NCI-H2196 (cell line): ENCODE measurements around the gene BOK.
A peak's percentile ranks its signal among the peaks of the same experiment; 100 is the strongest.
"Not testable (repeated sequence)": the region's sequence is repeated elsewhere in the genome, so short reads cannot be mapped to it uniquely, and the experiment has no call there.

Source experiments
- DNase-seq: peaks from one replicate; lab custom pipeline; 2025; ENCODE audit not compliant: unreplicated experiment; lab: John Stamatoyannopoulos, UW

Gene BOK

DNA sequence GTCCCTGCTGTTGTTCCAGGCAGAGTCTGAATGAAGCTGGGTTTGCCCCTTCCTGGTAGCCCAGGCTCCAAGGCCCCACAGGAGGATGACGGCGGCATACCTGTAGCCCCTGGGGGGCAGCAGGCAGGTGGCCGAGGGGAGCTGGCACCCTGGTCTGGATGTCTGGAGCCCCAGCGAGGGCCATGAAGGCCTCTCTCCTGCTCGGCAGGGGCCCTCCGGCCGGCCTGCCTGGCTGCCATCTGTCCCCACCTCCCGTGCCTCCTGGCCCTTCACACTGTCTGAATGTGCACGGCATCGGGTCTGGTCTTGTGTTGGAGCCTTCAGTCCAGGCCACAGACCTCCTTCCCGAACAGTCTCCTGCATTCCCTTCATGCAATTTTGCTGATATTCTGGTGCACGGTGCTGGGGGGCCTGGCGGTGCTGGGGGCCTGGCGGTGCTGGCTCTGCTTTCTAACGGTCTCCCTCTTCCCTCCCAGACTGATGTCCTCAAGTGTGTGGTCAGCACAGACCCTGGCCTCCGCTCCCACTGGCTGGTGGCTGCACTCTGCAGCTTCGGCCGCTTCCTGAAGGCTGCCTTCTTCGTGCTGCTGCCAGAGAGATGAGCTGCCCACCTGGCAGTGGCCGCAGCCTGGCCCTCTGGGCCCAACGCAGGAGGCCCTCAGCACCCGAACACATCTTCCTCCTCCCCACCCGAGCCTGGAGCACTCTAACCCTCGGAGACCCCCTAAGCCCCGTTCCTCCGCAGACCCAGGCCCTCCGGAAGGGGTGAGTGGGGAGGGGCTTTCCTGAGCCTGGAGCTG, 13.5 kb downstream of the BOK start:
- DNase-seq, result no peak

DNA sequence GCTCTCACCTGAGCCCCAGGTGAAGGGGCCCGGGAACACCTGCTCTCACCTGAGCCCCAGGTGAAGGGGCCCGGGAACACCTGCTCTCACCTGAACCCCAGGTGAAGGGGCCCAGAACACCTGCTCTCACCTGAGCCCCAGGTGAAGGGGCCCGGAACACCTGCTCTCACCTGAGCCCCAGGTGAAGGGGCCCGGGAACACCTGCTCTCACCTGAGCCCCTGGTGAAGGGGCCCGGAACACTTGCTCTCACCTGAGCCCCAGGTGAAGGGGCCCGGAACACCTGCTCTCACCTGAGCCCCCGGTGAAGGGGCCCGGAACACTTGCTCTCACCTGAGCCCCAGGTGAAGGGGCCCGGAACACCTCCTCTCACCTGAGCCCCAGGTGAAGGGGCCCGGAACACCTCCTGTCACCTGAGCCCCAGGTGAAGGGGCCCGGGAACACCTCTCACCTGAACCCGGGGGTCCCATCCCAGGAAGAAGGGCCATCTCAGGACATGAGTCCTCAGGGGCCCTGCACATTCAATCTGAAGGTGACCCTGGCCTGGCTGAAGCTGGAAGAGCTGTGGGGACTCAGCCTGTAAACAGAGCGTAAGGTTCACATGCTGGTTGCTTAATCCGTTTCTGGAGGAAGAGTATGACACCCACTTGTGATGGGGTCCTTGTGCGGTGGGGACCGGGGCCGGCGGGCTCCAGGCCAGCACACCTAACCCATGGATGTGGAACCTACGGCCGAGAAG, 14.5 kb downstream of the BOK start:
- not testable (repeated sequence) for DNase-seq

DNA sequence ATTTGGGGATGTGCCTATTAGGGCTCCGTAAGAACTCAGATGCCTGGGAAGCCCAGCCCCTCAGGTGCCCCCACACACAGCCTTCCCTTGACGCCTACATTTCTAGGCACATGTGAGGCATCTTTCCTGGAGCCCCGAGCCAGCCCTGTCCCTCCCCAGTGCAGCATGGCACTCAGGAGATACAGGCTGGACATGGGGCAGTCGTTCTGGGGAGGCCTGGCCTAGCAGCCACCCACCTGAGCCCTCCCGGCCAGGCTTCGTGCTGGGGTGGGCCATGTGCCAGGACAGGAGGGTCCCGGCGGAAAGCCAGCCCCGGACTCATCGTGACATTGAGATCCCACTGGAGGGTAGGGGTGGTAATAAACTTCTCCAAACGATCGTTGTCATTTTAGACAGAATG, 15.2 kb downstream of the BOK start:
- no peak for DNase-seq

DNA sequence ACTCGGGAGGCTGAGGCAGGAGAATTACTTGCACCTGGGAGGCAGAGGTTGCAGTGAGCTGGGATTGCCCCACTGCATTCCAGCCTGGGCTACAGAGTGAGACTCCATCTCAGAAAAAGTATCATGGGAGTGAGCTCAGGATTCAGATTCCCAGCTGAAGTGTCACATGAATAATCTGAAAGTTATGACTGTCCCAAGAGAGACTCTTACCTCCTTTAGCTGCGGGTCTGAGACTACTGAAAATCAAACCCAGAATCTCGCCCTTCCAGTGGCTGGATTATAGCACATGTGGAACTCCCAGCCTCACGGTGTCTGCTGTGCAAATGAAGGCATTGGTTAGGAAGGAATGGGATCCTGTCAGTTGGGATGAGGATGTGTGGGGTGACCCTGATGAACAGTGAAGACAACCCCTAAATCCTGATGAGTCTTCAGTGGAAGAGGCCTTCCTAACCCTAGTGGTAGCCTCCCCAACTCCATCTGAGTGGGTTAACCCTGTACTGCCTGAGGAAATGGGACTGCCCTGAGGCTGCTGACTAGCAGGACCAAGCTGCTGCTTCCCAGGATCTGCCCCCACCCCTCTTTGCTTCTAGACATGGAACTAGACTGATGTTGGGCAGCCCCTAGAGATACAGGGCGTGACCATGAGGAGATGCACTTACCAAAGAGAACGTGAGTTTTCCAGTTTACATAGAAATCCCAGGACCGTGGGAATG, 16.5 kb downstream of the BOK start:
- no peak for DNase-seq

DNA sequence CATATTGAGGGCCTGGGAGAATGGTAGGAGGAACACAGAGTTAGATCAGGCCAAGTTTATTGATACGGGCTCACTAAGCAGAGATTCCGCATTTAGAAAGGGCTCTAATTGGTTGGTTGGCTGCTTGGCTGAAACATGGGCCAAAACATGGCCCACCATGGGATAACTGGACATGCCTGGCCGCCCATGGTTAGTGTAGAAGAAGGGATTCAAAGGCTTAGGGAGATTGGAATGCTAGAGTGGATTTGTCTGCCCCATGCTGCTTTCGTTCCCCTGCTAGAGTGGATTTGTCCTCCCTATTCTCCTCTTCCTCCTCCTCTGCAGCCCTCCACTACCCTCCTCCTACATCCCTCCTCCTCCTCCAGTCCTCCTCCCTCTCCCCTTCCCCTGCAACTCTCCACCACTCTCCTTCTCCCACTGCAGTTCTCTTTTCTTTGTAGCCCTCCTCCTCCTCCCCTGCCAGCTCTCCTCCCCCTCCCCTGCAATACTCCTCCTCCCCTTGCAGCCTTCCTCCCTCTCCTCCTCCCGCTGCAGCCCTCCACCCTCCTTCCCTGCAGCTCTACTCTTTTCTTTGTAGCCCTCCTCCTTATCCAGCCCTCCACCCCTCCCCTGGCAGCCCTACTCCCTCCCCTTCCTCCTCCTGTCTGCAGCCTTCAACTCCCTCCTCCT, 17.2 kb downstream of the BOK start:
- DNase-seq, result no peak

DNA sequence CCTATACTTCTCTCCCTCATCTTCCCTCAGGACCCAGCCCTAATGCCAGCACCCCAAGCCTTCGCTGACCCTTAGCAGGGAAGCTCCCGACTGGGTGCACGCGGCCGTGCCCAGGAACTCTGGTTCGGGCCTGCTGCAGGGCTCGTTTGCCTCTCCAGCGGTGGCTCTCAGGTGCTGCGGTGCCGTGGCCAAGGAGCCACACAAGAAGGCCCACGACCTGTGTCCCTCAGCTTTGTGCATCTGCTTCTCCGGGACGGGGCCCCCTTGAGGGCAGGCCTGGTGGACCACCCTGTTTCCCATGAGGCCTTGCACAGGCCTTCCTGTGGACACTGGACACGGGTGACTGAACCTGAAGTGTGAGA, 17.7 kb downstream of the BOK start:
- DNase-seq, result no peak

DNA sequence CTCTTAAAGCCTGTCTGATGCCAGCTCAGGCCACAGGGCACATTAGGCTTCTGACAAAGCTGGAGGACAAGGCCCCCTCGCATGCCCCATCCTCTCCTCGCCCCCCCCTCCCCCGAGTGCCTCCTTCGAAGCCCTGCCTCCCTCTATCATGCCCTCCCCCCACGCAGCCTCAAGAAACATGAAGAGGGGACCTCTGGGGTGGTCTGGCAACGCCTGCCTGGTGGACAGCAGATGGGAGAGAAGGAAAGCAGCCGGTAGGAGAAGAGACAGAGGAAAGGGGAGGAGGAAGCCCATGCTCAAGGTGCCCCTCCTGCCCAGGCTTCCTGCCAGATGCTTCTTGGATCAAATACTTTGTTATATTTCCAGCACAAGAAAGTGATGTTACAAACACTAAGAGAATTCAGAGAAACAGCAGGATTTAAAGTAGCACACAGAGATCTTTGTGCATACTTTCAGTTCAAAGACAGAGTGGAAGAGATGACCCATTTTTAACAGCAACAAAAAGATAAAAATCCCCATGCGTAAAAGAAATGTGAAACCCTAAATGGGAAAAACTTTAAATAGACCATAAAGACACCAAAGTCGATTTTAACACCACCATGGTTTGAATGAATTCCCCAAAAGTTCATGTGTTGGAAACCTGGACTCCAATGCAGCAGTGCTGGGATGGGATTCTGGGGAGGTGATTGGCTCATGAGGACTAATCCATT, 19.0 kb downstream of the BOK start:
- no peak for DNase-seq

DNA sequence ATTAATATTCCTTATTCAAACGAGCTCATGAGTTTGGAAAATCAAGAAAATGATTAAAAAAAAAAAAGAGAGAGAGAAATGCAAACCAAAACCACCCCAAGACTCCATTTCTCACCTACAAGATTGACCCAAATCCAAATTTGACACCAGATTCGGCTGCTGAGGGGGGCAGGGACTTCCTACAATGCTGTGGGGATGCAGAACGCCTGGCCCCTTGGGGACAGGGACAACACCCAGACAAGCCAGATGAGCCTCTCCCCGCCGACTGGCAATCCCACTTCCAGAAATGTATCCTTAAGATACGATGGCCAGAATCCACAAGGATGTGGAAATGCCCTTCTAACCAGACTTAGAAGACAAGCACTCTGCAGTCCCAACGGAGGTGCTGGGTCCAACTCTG, 20.7 kb downstream of the BOK start:
- DNase-seq, result no peak

DNA sequence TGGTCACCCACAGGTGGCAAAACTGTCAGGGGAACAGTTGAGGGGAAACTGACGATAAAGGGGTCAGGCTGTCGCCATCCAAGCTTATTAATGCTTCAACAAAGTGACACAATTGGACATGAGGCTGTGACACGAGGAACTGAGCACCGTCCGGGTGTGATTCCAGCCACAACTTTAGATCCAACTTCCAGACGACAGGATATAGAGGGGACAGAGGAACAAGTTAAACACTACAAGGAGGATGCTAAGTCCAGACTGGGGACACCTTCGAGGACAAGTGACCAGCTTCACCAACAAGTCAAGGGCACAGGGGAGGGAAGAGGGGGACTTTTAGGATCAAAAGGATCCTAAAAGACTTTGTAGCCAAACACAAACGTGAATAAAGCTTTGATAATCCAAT, 23.8 kb downstream of the BOK start:
- no peak for DNase-seq

DNA sequence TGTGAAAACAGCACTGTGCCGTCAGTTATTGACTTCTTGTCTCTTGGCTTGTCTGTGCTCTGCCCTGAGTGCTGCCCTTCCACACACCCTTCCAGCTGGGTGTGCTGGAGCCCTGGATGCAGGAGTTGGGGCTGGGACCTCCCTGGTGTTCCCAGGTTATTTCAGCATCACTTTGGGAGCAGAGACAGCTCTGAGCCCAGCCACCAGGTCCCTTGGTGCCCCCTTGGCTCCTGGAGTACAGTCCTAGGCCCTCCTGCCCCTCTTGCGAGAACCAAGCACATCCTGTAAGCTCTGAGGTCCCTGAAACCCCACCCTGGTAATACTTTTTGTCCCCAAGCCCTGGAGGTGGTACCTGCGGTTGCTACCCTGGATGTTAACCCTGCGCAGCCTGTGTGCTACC, 24.3 kb downstream of the BOK start:
- no peak for DNase-seq

DNA sequence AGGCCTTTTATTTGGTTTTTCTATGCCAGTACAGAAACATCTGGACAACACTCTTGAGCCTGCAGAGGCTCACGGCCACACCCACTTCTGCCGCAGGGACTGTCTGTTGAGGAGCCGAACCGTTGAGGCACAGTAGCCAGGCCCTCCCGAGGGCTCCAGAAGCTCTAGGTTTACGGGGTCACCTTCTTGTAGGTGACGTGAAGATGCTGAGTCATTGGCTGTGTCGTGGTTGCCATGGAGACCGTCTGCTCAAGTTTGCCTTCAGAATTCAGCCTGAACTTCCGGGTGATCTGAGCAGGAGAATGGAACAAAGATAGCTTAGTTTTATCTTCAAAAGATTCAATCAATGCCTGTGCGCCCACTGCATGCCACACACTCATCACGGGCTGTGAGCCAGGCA, 25.9 kb downstream of the BOK start:
- DNase-seq, result no peak

DNA sequence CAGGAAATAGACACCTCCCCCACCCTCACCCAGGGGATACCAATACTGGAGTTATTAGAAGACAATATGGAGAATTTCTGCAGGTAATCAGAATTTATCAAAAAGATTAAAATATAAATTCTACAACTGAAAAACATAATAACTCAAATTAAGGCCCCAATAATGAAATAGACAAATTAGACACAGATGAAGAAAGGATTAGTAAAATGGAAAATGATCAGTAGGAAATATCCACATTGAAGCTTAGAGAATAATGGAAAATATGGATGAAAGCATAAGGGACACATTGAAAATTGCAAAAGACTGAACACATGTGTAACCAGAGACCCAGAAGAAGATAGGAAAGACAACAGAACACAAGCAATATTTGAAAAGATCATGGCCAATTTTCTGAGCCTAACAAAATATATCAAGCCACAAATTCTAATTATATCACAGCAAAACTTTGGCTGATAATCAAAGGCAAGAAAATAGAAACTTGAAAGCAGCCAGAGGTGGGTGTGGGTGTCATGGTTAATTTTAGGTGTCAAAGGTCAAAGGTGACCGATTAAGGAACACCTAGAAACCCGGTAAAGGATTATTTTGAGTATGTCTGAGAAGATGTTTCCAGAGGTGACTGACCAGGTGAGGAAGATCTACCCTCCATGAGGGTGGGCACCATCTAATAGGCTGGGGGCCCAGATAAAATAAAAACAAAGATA, 28.2 kb downstream of the BOK start:
- no peak for DNase-seq

DNA sequence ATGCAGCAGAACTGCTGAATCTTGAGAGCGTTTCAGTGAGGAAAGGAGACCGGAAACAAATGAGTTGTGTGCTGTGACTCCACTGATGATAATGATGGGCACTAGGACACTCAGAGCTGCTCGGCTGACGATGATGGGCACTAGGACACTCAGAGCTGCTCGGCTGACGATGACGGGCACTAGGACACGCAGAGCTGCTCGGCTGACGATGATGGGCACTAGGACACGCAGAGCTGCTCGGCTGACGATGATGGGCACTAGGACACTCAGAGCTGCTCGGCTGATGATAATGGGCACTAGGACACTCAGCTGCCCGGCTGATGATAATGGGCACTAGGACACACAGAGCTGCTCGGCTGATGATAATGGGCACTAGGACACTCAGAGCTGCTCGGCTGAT, 31.3 kb downstream of the BOK start:
- DNase-seq, result not testable (repeated sequence)

DNA sequence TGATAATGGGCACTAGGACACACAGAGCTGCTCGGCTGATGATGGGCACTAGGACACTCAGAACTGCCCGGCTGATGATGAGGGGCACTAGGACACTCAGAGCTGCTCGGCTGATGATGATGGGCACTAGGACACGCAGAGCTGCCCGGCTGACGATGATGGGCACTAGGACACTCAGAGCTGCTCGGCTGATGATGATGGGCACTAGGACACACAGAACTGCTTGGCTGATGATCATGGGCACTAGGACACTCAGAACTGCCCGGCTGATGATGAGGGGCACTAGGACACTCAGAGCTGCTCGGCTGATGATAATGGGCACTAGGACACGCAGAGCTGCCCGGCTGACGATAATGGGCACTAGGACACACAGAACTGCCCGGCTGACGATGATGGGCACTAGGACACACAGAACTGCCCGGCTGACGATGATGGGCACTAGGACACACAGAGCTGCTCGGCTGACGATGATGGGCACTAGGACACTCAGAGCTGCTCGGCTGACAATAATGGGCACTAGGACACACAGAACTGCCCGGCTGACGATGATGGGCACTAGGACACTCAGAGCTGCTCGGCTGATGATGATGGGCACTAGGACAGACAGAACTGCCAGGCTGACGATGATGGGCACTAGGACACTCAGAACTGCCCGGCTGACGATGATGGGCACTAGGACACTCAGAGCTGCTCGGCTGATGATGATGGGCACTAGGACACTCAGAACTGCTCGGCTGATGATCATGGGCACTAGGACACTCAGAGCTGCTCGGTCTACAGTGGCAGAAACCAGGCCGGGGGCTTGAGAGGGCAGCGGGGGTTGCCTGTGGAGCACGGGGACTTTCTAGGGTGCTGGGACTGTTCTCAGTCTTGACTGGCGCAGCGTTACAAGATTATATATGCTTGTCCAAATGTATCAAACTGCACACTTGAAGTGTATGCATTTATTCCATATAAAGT, 32.2 kb downstream of the BOK start:
- DNase-seq, result not testable (repeated sequence)

DNA sequence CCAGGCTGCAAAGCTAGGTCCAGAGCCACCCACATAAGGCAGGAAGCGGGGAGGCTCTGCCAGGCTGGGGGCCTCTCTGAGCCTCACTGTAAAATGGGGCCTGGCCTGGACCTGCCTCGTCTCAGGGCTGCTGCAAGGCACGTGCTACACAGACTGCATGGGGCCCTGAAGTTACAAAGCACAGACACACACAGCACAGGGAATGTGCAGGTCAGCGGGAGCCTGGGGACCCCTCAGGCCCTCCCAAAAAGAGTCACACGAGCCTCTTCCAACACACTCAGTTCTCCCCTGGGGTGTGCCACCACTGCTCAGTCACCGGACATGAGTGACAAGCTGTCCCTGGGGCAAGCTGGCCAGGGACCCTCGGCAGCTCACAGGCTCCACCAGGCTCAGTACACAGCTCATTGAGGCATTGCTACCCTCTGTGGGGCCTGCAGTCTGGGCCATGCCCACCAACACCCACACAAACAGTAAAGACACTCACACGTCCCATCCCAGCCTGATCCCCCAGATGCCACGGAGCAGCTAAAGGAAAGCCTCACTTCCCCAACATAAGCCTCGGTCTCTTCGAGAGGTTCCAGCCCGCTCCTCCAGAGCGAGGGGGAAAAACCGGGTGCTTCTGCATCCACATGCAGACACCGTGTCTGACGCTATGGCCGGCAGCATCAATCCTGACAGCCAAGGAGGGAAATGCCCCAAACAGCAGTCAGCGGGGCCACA, 33.7 kb downstream of the BOK start:
- DNase-seq, result no peak

DNA sequence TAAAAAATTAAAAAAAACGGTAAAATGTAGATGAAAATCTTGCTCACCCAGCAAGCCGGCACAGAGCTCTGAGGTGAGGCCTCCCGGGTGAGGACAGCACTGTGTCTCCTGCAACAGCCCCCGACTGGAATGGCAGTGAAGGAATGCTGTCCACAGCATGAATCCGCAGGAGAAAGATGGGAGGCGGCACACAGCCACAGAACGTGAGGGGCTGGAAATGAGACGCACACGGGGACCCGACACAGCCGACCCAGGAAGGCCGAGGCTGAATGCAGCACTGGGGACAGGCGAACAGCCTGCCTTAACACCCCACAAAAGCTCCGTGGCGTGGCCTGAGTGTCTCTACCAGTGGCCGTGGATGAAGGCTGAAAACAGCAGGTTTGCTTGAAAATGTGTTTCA, 34.7 kb downstream of the BOK start:
- no peak for DNase-seq

DNA sequence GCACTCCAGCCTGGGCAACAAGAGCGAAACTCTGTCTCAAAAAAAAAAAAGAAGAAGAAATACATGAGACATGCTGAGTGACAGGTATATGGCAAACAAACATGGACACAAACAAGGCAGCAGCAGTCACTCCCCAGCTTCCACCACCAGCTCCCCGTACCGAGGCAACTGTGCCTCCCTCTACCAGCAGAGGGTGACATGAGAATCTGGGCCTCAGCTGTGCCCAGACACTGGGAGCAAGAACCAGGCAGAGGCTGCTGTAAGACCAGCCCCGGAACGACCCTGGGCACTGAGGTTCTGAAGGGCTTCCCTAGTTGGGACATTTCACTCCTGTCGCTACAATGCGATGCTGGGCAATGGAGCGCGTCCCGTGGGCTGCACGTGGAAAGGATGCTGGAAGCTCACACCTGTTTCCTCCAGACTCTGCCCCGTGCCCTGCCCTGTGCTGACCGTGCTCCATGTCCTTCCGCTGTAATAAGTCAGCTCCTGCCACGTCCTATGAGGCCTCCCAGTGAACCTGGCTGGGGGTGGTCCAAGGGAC, 37.1 kb downstream of the BOK start:
- DNase-seq, result peak; percentile 40

DNA sequence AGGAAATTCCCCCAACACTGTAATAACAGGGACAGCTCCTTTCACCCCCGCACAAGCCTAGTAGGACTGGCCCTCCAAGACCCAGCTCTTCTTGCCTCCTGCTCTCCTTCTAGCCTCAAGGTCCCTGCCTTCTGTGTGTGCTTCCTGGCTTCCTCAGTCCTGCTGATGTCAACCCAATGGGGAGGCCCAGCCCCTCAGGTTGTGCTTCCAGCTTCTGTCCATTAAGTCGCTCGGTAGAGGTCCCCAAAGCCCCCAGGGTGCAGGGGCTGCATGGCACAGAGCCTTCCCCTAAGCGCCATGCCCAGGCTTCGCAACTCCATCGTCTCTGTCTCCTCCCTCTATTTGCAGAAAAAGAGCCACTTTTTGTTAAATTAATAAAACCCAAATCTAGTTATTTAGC, 39.0 kb downstream of the BOK start:
- no peak for DNase-seq
